ENCODE data around the gene EPS8L2. TPM values are rescaled to one million over a fixed set of nuclear protein-coding genes. Genes with fewer than 3 reads are reported as not detected.

The EPS8L2 gene
- total RNA-seq, 1 experiment from 2014 or later = 0.90 TPM

DNA sequence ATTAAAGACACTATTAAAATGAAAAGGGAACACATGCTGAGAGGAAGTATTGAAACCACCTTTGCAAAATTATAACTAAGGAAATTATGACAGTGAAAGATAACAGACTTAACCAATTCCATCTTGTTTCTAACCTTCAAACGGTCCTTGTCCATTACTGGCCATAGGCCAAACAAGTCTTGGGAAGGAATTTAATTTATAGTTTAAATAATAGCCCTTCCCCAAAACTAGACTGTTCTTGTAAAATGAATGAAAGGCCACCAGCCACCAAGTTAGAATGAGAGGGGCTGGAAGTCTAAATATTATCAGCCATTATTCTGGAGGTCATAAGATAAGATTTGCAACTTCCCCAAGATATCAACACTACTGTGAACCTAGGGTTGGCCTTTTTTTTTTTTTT is 39.4 kb downstream of the EPS8L2 start:
- ChIA-PET POLR2A (ENCODE audit: low non-redundant PET) (no interaction called here), CTCF (no interaction called here)
- H3K9me3 ChIP-seq (ENCODE audit: low read depth, low read length, poor library complexity, severe bottlenecking) = no peaks in the 10 kb centered on the region
- no peaks in the 10 kb centered on the region for H3K36me3 ChIP-seq (ENCODE audit: insufficient read depth, low read length, poor library complexity, severe bottlenecking)
- no peak overlapping the region for H3K27ac ChIP-seq (ENCODE audit: low read depth, low read length, poor library complexity, severe bottlenecking)
- no peaks in the 10 kb centered on the region for H3K4me1 ChIP-seq (ENCODE audit: insufficient read depth, low read length, poor library complexity, severe bottlenecking)
- no peaks in the 10 kb centered on the region for H3K27me3 ChIP-seq (replicated peaks; ENCODE audit: insufficient read depth, low read depth, low read length, poor library complexity)
- intact Hi-C loops (cut with micrococcal nuclease; ENCODE audit: unreplicated experiment) = no loop called here
- DNase-seq (ENCODE audit: low spot score) = no peak
- no peak overlapping the region for H3K4me3 ChIP-seq (ENCODE audit: low read depth, low read length, poor library complexity, severe bottlenecking)
- TF ChIP-seq, protein P1, sequence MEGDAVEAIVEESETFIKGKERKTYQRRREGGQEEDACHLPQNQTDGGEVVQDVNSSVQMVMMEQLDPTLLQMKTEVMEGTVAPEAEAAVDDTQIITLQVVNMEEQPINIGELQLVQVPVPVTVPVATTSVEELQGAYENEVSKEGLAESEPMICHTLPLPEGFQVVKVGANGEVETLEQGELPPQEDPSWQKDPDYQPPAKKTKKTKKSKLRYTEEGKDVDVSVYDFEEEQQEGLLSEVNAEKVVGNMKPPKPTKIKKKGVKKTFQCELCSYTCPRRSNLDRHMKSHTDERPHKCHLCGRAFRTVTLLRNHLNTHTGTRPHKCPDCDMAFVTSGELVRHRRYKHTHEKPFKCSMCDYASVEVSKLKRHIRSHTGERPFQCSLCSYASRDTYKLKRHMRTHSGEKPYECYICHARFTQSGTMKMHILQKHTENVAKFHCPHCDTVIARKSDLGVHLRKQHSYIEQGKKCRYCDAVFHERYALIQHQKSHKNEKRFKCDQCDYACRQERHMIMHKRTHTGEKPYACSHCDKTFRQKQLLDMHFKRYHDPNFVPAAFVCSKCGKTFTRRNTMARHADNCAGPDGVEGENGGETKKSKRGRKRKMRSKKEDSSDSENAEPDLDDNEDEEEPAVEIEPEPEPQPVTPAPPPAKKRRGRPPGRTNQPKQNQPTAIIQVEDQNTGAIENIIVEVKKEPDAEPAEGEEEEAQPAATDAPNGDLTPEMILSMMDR (conservative IDR thresholded peaks at IDR 0.05; ENCODE audit: low read depth, low read length) = no peak
- no peak for TF ChIP-seq EZH2 (IDR thresholded peaks at IDR 0.05; ENCODE audit: borderline replicate concordance, low read depth, low read length, poor library complexity, severe bottlenecking)
- BruUV-seq (replicated peaks) = no TSS peak

DNA sequence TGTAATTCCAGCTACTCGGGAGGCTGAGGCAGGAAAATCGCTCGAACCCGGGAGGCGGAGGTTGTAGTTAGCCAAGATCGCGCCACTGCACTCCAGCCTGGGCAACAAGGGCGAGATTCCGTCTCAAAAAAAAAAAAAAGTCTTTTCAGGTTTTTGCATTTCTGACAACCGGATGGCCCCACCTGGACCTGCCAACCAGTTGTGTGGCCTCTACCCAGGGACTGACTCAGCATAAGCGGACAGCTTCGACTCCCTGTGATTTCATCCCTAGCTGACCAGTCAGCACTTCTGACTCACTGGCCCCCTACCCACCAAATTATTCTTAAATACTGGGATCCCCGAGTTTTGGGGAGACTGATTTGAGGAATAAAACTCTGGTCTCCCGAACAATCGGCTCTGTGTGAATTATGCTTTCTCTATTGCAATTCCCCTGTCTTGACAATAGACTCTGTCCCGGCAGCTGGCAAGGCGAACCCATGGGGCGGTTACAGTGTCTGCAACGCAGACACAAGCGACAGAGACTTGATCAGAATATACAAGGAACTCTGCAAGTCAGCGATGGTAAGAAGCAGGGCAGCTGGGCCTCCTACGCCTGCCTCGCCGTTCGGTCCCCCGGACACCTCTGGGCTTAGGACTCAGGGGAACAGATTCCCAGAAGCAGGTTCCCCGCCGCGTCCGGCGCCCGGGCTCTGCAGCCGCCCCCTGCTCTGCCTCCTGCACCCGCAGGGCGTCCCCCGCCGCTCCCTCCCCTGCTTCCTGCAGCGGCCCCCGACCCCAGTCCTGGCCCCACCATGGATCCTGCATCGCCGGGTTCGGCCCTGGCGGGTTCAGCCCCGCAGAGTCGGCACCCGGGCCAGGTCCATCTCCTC is 40.5 kb downstream of the EPS8L2 start:
- intact Hi-C loops (cut with micrococcal nuclease; ENCODE audit: unreplicated experiment) = no loop called here
- POLR2A ChIA-PET (ENCODE audit: low non-redundant PET) = no interaction called here
- Histone ChIP-seq H3K27me3 (replicated peaks; ENCODE audit: insufficient read depth, low read depth, low read length, poor library complexity) (no peaks in the 10 kb centered on the region), H3K4me1 (ENCODE audit: insufficient read depth, low read length, poor library complexity, severe bottlenecking) (no peaks in the 10 kb centered on the region), H3K9me3 (ENCODE audit: low read depth, low read length, poor library complexity, severe bottlenecking) (no peaks in the 10 kb centered on the region), H3K4me3 (ENCODE audit: low read depth, low read length, poor library complexity, severe bottlenecking) (peak overlapping the region; percentile 95), H3K27ac (ENCODE audit: low read depth, low read length, poor library complexity, severe bottlenecking) (peak overlapping the region; percentile 90), H3K36me3 (ENCODE audit: insufficient read depth, low read length, poor library complexity, severe bottlenecking) (no peaks in the 10 kb centered on the region)
- no TSS peak for BruUV-seq (replicated peaks)
- TF ChIP-seq EZH2 (IDR thresholded peaks at IDR 0.05; ENCODE audit: borderline replicate concordance, low read depth, low read length, poor library complexity, severe bottlenecking) = no peak
- TF ChIP-seq, protein P1 (conservative IDR thresholded peaks at IDR 0.05; ENCODE audit: low read depth, low read length) = no peak
- CTCF ChIA-PET = interaction anchor here (0.7 kb wide), 1 partner anchor 34 kb away, joined by 3 read pairs; no protein-coding TSS in a partner anchor
- peak; percentile 66 for DNase-seq (ENCODE audit: low spot score)

DNA sequence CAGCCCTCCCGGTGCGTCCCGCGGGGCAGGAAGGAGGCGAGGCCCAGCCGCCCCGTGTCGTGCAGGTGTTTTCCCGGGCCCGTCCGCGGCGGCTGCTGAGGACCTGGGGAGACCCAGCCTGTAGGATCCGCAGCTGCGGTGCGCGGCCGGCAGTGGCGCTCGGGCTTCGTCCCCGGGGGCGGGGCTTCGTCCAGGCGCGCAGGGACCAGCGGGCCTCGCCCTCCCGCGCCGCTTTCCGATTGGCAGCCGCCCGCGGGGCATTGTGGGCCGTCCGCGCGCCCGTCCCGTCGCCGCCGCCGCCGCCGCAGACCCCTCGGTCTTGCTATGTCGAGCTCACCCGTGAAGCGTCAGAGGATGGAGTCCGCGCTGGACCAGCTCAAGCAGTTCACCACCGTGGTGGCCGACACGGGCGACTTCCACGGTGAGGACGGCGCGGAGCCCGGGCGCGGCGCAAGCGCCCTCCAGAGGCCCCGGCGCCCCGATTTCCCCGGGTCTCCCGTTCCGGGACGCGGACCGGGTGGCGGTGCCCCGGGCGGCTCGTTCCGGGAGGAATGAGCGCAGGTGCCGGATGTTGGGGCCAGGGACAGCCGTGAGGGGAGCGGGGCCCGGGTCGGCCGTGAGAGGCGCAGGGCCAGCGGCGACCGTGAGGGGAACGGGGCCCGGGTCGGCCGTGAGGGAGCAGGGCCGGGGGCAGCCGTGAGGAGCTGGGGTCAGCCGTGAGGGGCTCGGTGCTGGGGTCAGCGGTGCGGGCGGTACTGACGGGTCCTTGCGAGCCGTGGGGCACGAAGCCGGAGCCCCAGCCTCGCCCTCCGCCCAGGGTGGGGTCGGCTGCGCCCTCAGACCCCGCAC is 41.4 kb downstream of the EPS8L2 start, which contains the start of gene TALDO1:
Gene TALDO1 (plus strand): TSS at position 307 of the 849 bp plus-strand sequence. CDS start 18 bp downstream, at position 325.
- H3K36me3 ChIP-seq (ENCODE audit: insufficient read depth, low read length, poor library complexity, severe bottlenecking) = no peaks in the 10 kb centered on the region
- ChIA-PET CTCF (interaction anchor here (0.5 to 0.7 kb wide), 3 partner anchors 9 to 121 kb away, joined by 3 to 4 read pairs (median 3); no protein-coding TSS in a partner anchor), POLR2A (ENCODE audit: low non-redundant PET) (no interaction called here)
- H3K27me3 ChIP-seq (replicated peaks; ENCODE audit: insufficient read depth, low read depth, low read length, poor library complexity) = no peaks in the 10 kb centered on the region
- peak; percentile 93 for DNase-seq (ENCODE audit: low spot score)
- peak within 1 kb of the TSS; percentile 90 for H3K27ac ChIP-seq (ENCODE audit: low read depth, low read length, poor library complexity, severe bottlenecking)
- TF ChIP-seq, protein P1 (conservative IDR thresholded peaks at IDR 0.05; ENCODE audit: low read depth, low read length) = no peak
- no peak for TF ChIP-seq EZH2 (IDR thresholded peaks at IDR 0.05; ENCODE audit: borderline replicate concordance, low read depth, low read length, poor library complexity, severe bottlenecking)
- H3K4me1 ChIP-seq (ENCODE audit: insufficient read depth, low read length, poor library complexity, severe bottlenecking) = no peaks in the 10 kb centered on the region
- no peaks in the 10 kb centered on the region for H3K9me3 ChIP-seq (ENCODE audit: low read depth, low read length, poor library complexity, severe bottlenecking)
- BruUV-seq (replicated peaks) = no TSS peak
- intact Hi-C loops (cut with micrococcal nuclease; ENCODE audit: unreplicated experiment) = no loop called here
- H3K4me3 ChIP-seq (ENCODE audit: low read depth, low read length, poor library complexity, severe bottlenecking) = peak within 1 kb of the TSS; percentile 95

All from A673 (cell line).